A549 (cell line): ENCODE measurements around the gene C1QL1. TPM values are rescaled to one million over a fixed set of nuclear protein-coding genes. Genes with fewer than 3 reads are reported as not detected.

Source experiments
- ATAC-seq, 2 experiments: fragments of 200-7000 bp in 1 of 2; fragments of >200 bp in 1 of 2; cut with Nextera tagmentation in 1 of 2; cut with Tn5 transposase in 1 of 2; 3 replicates each; pipeline versions ENCODE4 v1.8.0 to v1.9.1; 2018 to 2020; ENCODE audit warnings: mild to moderate bottlenecking in 1 of 2, moderate library complexity in 1 of 2
- CTCF ChIA-PET: fragments of 300-600 bp; sonication (Branson Sonifier 250); formaldehyde crosslinking; extraction: SDS; loops from one replicate; lab custom pipeline; 2021; ENCODE audit warnings: antibody characterized with exemption, inconsistent platforms; lab: Yijun Ruan, JAX
- POLR2A ChIA-PET: fragments of 350-600 bp; formaldehyde crosslinking; extraction: SDS; loops from one replicate; lab custom pipeline; 2021; ENCODE audit warnings: antibody characterized with exemption, inconsistent platforms; lab: Yijun Ruan, JAX
- DNase-seq, 2 experiments: peaks; one replicate each; pipeline versions ENCODE4 v3.0.0 to v3.0.0-alpha.2; 2011 to 2016; ENCODE audit warnings: low read depth in 1 of 2, low spot score in 1 of 2
- FAIRE-seq: peaks from 2 replicates; lab custom pipeline; 2011; peaks lifted over from hg19 to GRCh38; lab: Jason Lieb, UNC
- H3K27ac ChIP-seq, 2 experiments: fragments of >200 bp; sonication (Bioruptor Twin); formaldehyde crosslinking; 3 replicates each; pipeline ENCODE4 v1.5.1; 2016 to 2017
- H3K4me1 ChIP-seq: fragments of >200 bp; sonication (Bioruptor Twin); formaldehyde crosslinking; 3 replicates; pipeline ENCODE4 v1.6.1; 2016
- H3K4me2 ChIP-seq: fragments of >200 bp; sonication (Bioruptor Twin); formaldehyde crosslinking; 3 replicates; pipeline ENCODE4 v1.6.1; 2016
- H3K4me3 ChIP-seq: fragments of >200 bp; sonication (Bioruptor Twin); formaldehyde crosslinking; 3 replicates; pipeline ENCODE4 v1.5.1; 2016
- H3K9me3 ChIP-seq: fragments of >200 bp; sonication (Bioruptor Twin); formaldehyde crosslinking; 3 replicates; pipeline ENCODE4 v1.6.1; 2016
- CBX8 ChIP-seq: fragments of 200-600 bp; sonication (generic); IDR thresholded peaks from 2 replicates; pipeline ENCODE4 v1.6.1; 2016
- CEBPB ChIP-seq, 2 experiments: fragments of >200 bp in 1 of 2; sonication (Bioruptor Twin) in 1 of 2; formaldehyde crosslinking in 1 of 2; IDR thresholded peaks; 2 replicates each; pipeline ENCODE4 v1.6.1; 2012 to 2016
- CHD4 ChIP-seq: fragments of 200-600 bp; sonication (generic); IDR thresholded peaks from 2 replicates; pipeline ENCODE4 v1.6.1; 2016; ENCODE audit warnings: antibody characterized with exemption, mild to moderate bottlenecking, borderline replicate concordance
- CTCF ChIP-seq: fragments of >200 bp; sonication (Bioruptor Twin); formaldehyde crosslinking; IDR thresholded peaks from 3 replicates; pipeline ENCODE4 v1.5.1; 2016
- E2F6 ChIP-seq: IDR thresholded peaks from 2 replicates; pipeline ENCODE4 v1.6.1; 2012; ENCODE audit warnings: low read depth, borderline replicate concordance
- ELK1 ChIP-seq: fragments of 150-350 bp; IDR thresholded peaks from 2 replicates; pipeline ENCODE4 v1.6.1; 2014; ENCODE audit warnings: low read depth, mild to moderate bottlenecking, low read length
- FOSB ChIP-seq: fragments of 250-450 bp; sonication (Bioruptor Pico); IDR thresholded peaks from 2 replicates; pipeline ENCODE4 v1.5.0; 2020; ENCODE audit warnings: mild to moderate bottlenecking, moderate library complexity
- FOSL2 ChIP-seq, 2 experiments: fragments of 450-650 bp in 1 of 2; fragments of >200 bp in 1 of 2; sonication (Bioruptor Twin) in 1 of 2; formaldehyde crosslinking; IDR thresholded peaks; 2 replicates each; pipeline versions ENCODE4 v1.5.0 to v1.6.1; 2016 to 2020; ENCODE audit warnings: mild to moderate bottlenecking in 1 of 2, moderate library complexity in 1 of 2
- FOXS1 ChIP-seq: fragments of 250-450 bp; sonication (Bioruptor Pico); IDR thresholded peaks from 2 replicates; pipeline ENCODE4 v1.5.0; 2020; ENCODE audit warnings: mild to moderate bottlenecking, moderate library complexity
- GATA3 ChIP-seq: IDR thresholded peaks from 2 replicates; pipeline ENCODE4 v1.6.1; 2012; ENCODE audit warnings: borderline replicate concordance
- HDAC2 ChIP-seq: fragments of 200-600 bp; sonication (generic); IDR thresholded peaks from 2 replicates; pipeline ENCODE4 v1.6.1; 2016
- HMGXB4 ChIP-seq: fragments of 250-450 bp; sonication (Bioruptor Pico); IDR thresholded peaks from 2 replicates; pipeline ENCODE4 v1.5.0; 2021; ENCODE audit warnings: mild to moderate bottlenecking, moderate library complexity, borderline replicate concordance
- HOXA7 ChIP-seq: fragments of 250-450 bp; sonication (Bioruptor Pico); IDR thresholded peaks from 2 replicates; pipeline ENCODE4 v1.5.0; 2020; ENCODE audit warnings: mild to moderate bottlenecking, moderate library complexity
- JUNB ChIP-seq: fragments of >200 bp; sonication (Bioruptor Twin); formaldehyde crosslinking; IDR thresholded peaks from 2 replicates; pipeline ENCODE4 v1.6.1; 2016
- KDM1A ChIP-seq: fragments of 200-600 bp; sonication (generic); IDR thresholded peaks from 2 replicates; pipeline ENCODE4 v1.6.1; 2016; ENCODE audit warnings: low read depth, mild to moderate bottlenecking
- MAFK ChIP-seq: fragments of 450-650 bp; IDR thresholded peaks from 2 replicates; pipeline ENCODE4 v1.6.1; 2014; ENCODE audit not compliant: partially characterized antibody
- MAX ChIP-seq: IDR thresholded peaks from 2 replicates; pipeline ENCODE4 v1.6.1; 2012
- PHF8 ChIP-seq: fragments of 200-600 bp; sonication (generic); IDR thresholded peaks from 2 replicates; pipeline ENCODE4 v1.6.1; 2016; ENCODE audit warnings: low read depth, mild to moderate bottlenecking, antibody characterized with exemption, moderate library complexity, borderline replicate concordance
- POLR2AphosphoS2 ChIP-seq: conservative IDR thresholded peaks from 2 replicates; pipeline ENCODE4 v1.6.1; 2012; ENCODE audit warnings: low read length, improper control_type of control experiment, inconsistent platforms
- RAD21 ChIP-seq, 2 experiments: fragments of >200 bp in 1 of 2; sonication (Bioruptor Twin) in 1 of 2; formaldehyde crosslinking in 1 of 2; IDR thresholded peaks in 1 of 2; conservative IDR thresholded peaks in 1 of 2; 2 replicates in 1 of 2; 3 replicates in 1 of 2; pipeline ENCODE4 v1.6.1; 2012 to 2018; ENCODE audit warnings: inconsistent platforms in 1 of 2
- RCOR1 ChIP-seq: fragments of 150-350 bp; IDR thresholded peaks from 2 replicates; pipeline ENCODE4 v1.6.1; 2014; ENCODE audit warnings: antibody characterized with exemption, low read length, low read depth
- RFX5 ChIP-seq: fragments of 450-650 bp; IDR thresholded peaks from 2 replicates; pipeline ENCODE4 v1.7.1; 2014; ENCODE audit warnings: antibody characterized with exemption, mild to moderate bottlenecking, moderate library complexity
- RNF2 ChIP-seq: fragments of 200-600 bp; sonication (generic); IDR thresholded peaks from 2 replicates; pipeline ENCODE4 v1.6.1; 2016; ENCODE audit warnings: low read depth, mild to moderate bottlenecking, antibody characterized with exemption, moderate library complexity, borderline replicate concordance
- SMC3 ChIP-seq: fragments of >200 bp; sonication (Bioruptor Twin); formaldehyde crosslinking; IDR thresholded peaks from 3 replicates; pipeline ENCODE4 v1.6.1; 2018; ENCODE audit warnings: inconsistent platforms
- ZC3H11A ChIP-seq: fragments of 450-650 bp; IDR thresholded peaks from 2 replicates; pipeline ENCODE4 v1.6.1; 2014; ENCODE audit warnings: antibody characterized with exemption, mild to moderate bottlenecking
- ZSCAN20 ChIP-seq: fragments of 250-450 bp; sonication (Bioruptor Pico); IDR thresholded peaks from 2 replicates; pipeline ENCODE4 v1.8.0; 2022; ENCODE audit warnings: mild to moderate bottlenecking, moderate library complexity
- WGBS: methylation state at CpG from one replicate; pipeline ENCODE4 v1.1.6; 2017; ENCODE audit errors: missing lambda C conversion rate; 5-methylcytosine and 5-hydroxymethylcytosine counted together
- polyA plus RNA-seq, 4 experiments: library from polyadenylated mRNA; depleted of rRNA in 3 of 4; stranded (reverse); fragments of >200 nt; fragmentation: RNase III in 1 of 4; extraction: RNeasy Plus Mini Kit Qiagen cat#74134 plus additional on column Dnase treatment in 1 of 4; gene quantifications; 2 replicates in 3 of 4; 3 replicates in 1 of 4; pipeline ENCODE4 v1.2.3, GENCODE V29; 2011 to 2017

C1QL1 gene
- polyA plus RNA-seq, 2 of the 4 experiments (the other 2 are of a cell fraction), result 2.6 to 8.5 TPM

- no peak for ATAC-seq
- ChIA-PET CTCF (interaction anchor here (1.0 to 8.9 kb wide), 13 partner anchors 14 to 155 kb away, joined by 3 to 112 read pairs (median 5); partner anchors contain the start of gene PLCD3), POLR2A (no interaction called here)
These were observed 8.1 kb upstream of the C1QL1 start for GRCh38 chr17:44976206-44976605.

GRCh38 chr17:44972953-44973352 is 4.8 kb upstream of the C1QL1 start:
- FAIRE-seq (peak; percentile 49), ATAC-seq (peak in 1 of 2 experiments; percentile 28; a peak in 3 of 6 replicates), DNase-seq (peak in 1 of 2 experiments; percentile 68)
- Histone ChIP-seq H3K4me3 (no peak overlapping the region), H3K4me2 (peak overlapping the region; percentile 37), H3K4me1 (peaks cover 39% of the 10 kb centered on the region), H3K9me3 (no peaks in the 10 kb centered on the region), H3K27ac (peak overlapping the region; percentile 40 to 70; a peak in 5 of 6 replicates)
- ChIA-PET CTCF (interaction anchor here (2.5 to 5.6 kb wide), 2 partner anchors 50 to 53 kb away, joined by 6 to 42 read pairs; no protein-coding TSS in a partner anchor), POLR2A (no interaction called here)
- 51% methylated on average over 6 of the region's 6 CpGs for WGBS
- TF ChIP-seq SMC3, result no peak
- no peak for TF ChIP-seq MAX
- no peak for TF ChIP-seq RAD21 (conservative IDR thresholded peaks at IDR 0.05 in 1 of 2, IDR thresholded peaks at IDR 0.05 in 1 of 2)
- TF ChIP-seq FOXS1, result no peak
- TF ChIP-seq CBX8, result no peak
- no peak for TF ChIP-seq HOXA7 (CRISPR knock-in tag)
- TF ChIP-seq FOSL2 (IDR thresholded peaks at IDR 0.05), result no peak
- peak; percentile 69 for TF ChIP-seq FOSL2 (CRISPR knock-in tag; IDR thresholded peaks at IDR 0.05)
- no peak for TF ChIP-seq HDAC2
- TF ChIP-seq ZSCAN20 (CRISPR knock-in tag), result no peak
- TF ChIP-seq GATA3, result no peak
- no peak for TF ChIP-seq FOSB (CRISPR knock-in tag)
- no peak for TF ChIP-seq ELK1
- no peak for TF ChIP-seq RNF2
- TF ChIP-seq CEBPB (IDR thresholded peaks at IDR 0.05), result 0 out of 4 replicates have a peak, but pooled peaks of 1 of the 2 experiments have one; percentile 4

More at GRCh38 chr17:44976206-44976605, 8.1 kb upstream of the C1QL1 start:
- H3K9me3 ChIP-seq, result no peaks in the 10 kb centered on the region
- H3K4me2 ChIP-seq, result no peak overlapping the region
- FAIRE-seq, result no peak
- H3K27ac ChIP-seq, result peak overlapping the region in 1 of 2 experiments; percentile 4; a peak in 1 of 6 replicates
- H3K4me3 ChIP-seq, result no peak overlapping the region
- TF ChIP-seq HOXA7 (CRISPR knock-in tag) (no peak), ZC3H11A (no peak), POLR2AphosphoS2 (no peak), MAFK (no peak), KDM1A (no peak), FOXS1 (no peak), CTCF (no peak), PHF8 (no peak), RNF2 (no peak), HMGXB4 (CRISPR knock-in tag) (no peak), RFX5 (no peak), E2F6 (no peak), JUNB (no peak), SMC3 (no peak), CHD4 (no peak), ELK1 (no peak), RCOR1 (no peak)
- DNase-seq, result no peak
- 94% methylated on average over 13 of the region's 13 CpGs for WGBS
- peaks cover 46% of the 10 kb centered on the region for H3K4me1 ChIP-seq
